ENCODE measurements around the gene IQSEC1.

GRCh38 chr3:12957339-12957738 is 115.9 kb downstream of the IQSEC1 start:
- TF ChIP-seq POLR2A (IDR thresholded peaks at IDR 0.05; ENCODE audit: low read depth, low read length) = no peak
- TF ChIP-seq POLR2AphosphoS5 (IDR thresholded peaks at IDR 0.05; ENCODE audit: low read depth, low read length) = no peak

Data from GM12892 (cell line).